Epithelial cell of esophagus (primary cell): ENCODE results near the gene CCDC91.

ENCODE experiments used
- DNase-seq: peaks from one replicate; pipeline ENCODE4 v3.0.0; 2010; ENCODE audit warnings: low read depth
- H3K4me3 ChIP-seq: 2 replicates; pipeline ENCODE4 v1.5.1; 2011; ENCODE audit warnings: mild to moderate bottlenecking, low read length, control low read depth
- CTCF ChIP-seq: IDR thresholded peaks from 2 replicates; pipeline ENCODE4 v1.5.1; 2011; ENCODE audit warnings: low read depth, mild to moderate bottlenecking, low read length, control low read depth, inconsistent platforms; ENCODE audit not compliant: insufficient read depth; ENCODE audit errors: missing control alignments

CCDC91 gene

GRCh38 chr12:28568118-28568517 lies 377.9 kb downstream of the CCDC91 start:
- TF ChIP-seq CTCF: no peak
- DNase-seq: peak; percentile 88
- no peak overlapping the region for H3K4me3 ChIP-seq

GRCh38 chr12:28568704-28569103 lies 378.4 kb downstream of the CCDC91 start:
- no peak for DNase-seq
- no peak for TF ChIP-seq CTCF
- no peak overlapping the region for H3K4me3 ChIP-seq

- TF ChIP-seq CTCF: no peak
- H3K4me3 ChIP-seq: no peak overlapping the region
- peak; percentile 68 for DNase-seq
Measured at GRCh38 chr12:28569698-28570411, 379.6 kb downstream of the CCDC91 start.

- TF ChIP-seq CTCF: no peak
- no peak overlapping the region for H3K4me3 ChIP-seq
- no peak for DNase-seq
Measured at GRCh38 chr12:28570811-28571210, 380.6 kb downstream of the CCDC91 start.

GRCh38 chr12:28574746-28575592 lies 384.7 kb downstream of the CCDC91 start:
- peak; percentile 7 for DNase-seq
- no peak for TF ChIP-seq CTCF
- H3K4me3 ChIP-seq: no peak overlapping the region

GRCh38 chr12:28575593-28576205 lies 385.4 kb downstream of the CCDC91 start:
- H3K4me3 ChIP-seq: no peak overlapping the region
- TF ChIP-seq CTCF: no peak
- peak; percentile 48 for DNase-seq
